ENCODE measurements around the gene IL6. TPM values are rescaled to one million over a fixed set of nuclear protein-coding genes. Genes with fewer than 3 reads are reported as not detected.

Gene IL6
- total RNA-seq, 1 experiment from 2014 or later = 0.85 TPM

GRCh38 chr7:22727714-22728035, 675 bp downstream of the IL6 start:
- Histone ChIP-seq H2BK20ac (ENCODE audit: low read depth, low read length, poor library complexity, severe bottlenecking) (no peak overlapping the region), H3K4me2 (ENCODE audit: insufficient read depth, insufficient read length, low read length) (no peak overlapping the region), H4K8ac (replicated peaks; ENCODE audit: insufficient read length, low read depth, low read length) (no peak overlapping the region), H4K5ac (ENCODE audit: insufficient read length, low read depth, low read length) (no peak overlapping the region), H3T11ph (ENCODE audit: low read length) (no peak overlapping the region), H3K18ac (ENCODE audit: insufficient read length, low read depth, low read length) (no peak overlapping the region), H3K9ac (ENCODE audit: extremely low read depth, insufficient read length, low read length) (no peak overlapping the region), H2BK12ac (ENCODE audit: insufficient read length, low read depth, low read length) (no peak overlapping the region), H3K14ac (ENCODE audit: insufficient read depth, low read length) (no peak overlapping the region), H4K91ac (ENCODE audit: insufficient read length, low read depth, low read length) (no peak overlapping the region), H4K20me1 (ENCODE audit: control insufficient read depth, insufficient read depth, insufficient read length) (no peaks in the 10 kb centered on the region), H3K79me2 (ENCODE audit: insufficient read depth, low read length) (no peaks in the 10 kb centered on the region), H3K23ac (ENCODE audit: insufficient read length, low read depth, low read length) (no peak overlapping the region), H3K27me3 (ENCODE audit: insufficient read depth, low read length) (no peaks in the 10 kb centered on the region), H3K56ac (ENCODE audit: insufficient read length, low read depth, low read length) (no peak overlapping the region), H3K4me1 (ENCODE audit: insufficient read depth, low read length) (peaks cover 3% of the 10 kb centered on the region; the same call in 1 of the 2 replicates), H2BK15ac (ENCODE audit: low read depth, low read length) (no peak overlapping the region), H2AFZ (ENCODE audit: low read length) (no peak overlapping the region), H3K23me2 (ENCODE audit: insufficient read length, low read depth, low read length, poor library complexity, severe bottlenecking) (peaks cover 2% of the 10 kb centered on the region), H3K27ac (ENCODE audit: insufficient read length, low read depth, low read length) (no peak overlapping the region), H3K4ac (ENCODE audit: low read depth, low read length) (no peak overlapping the region), H2BK5ac (ENCODE audit: insufficient read length, low read length) (no peak overlapping the region), H2AK5ac (ENCODE audit: insufficient read length, low read length) (no peak overlapping the region), H3K9me3 (ENCODE audit: control insufficient read depth, low read depth, low read length) (no peaks in the 10 kb centered on the region), H2BK120ac (ENCODE audit: low read depth, low read length, poor library complexity, severe bottlenecking) (no peak overlapping the region), H3K79me1 (ENCODE audit: insufficient read depth, low read depth, low read length, poor library complexity, severe bottlenecking) (no peaks in the 10 kb centered on the region)
- no peak for TF ChIP-seq CTCF (conservative IDR thresholded peaks at IDR 0.05)
- no peak overlapping the region for H3K27ac Mint-ChIP-seq
- DNase-seq = no peak
- H3K9me3 Mint-ChIP-seq = no peaks in the 10 kb centered on the region
- no CpG with 5 or more reads among the region's 3 CpGs for WGBS (ENCODE audit: extremely low coverage, insufficient read length, low lambda C conversion rate)
- H3K4me1 Mint-ChIP-seq = peaks cover 16 to 35% of the 10 kb centered on the region in 2 experiments
- H3K27me3 Mint-ChIP-seq (ENCODE audit: low read depth) = peaks cover 3% of the 10 kb centered on the region
- peak overlapping the region in 1 of 2 experiments; percentile 46; a peak in 1 of 5 replicates for H3K4me3 Mint-ChIP-seq
- H3K36me3 Mint-ChIP-seq (ENCODE audit: insufficient read depth in 1 of 3, low read depth in 3 of 3) = no peaks in the 10 kb centered on the region

Measured in H9 (cell line).